Stimulated activated memory B cell treated with anti-CD40 and anti-IgM and Interleukin-4, amounts not matched to agents 10 μg/mL and 1 μg/mL and 100 μg/mL, for 72 hours (primary cell): Measurements from ENCODE around the gene TULP3.

Source experiments
- ATAC-seq: fragments of 150-1000 bp; cut with Tn5 transposase; 2 replicates; pipeline ENCODE4 v1.10.0; 2021
- H3K27ac Mint-ChIP-seq: one replicate; pipeline ENCODE4 v1.8.0; 2022; ENCODE audit warnings: mild to moderate bottlenecking, mixed read lengths
- H3K27me3 Mint-ChIP-seq: one replicate; pipeline ENCODE4 v1.8.0; 2022; ENCODE audit warnings: mixed read lengths
- H3K36me3 Mint-ChIP-seq: one replicate; pipeline ENCODE4 v1.8.0; 2022; ENCODE audit warnings: mixed read lengths
- H3K4me1 Mint-ChIP-seq: one replicate; pipeline ENCODE4 v1.8.0; 2022; ENCODE audit warnings: mixed read lengths
- H3K4me3 Mint-ChIP-seq: one replicate; pipeline ENCODE4 v1.8.0; 2022; ENCODE audit warnings: mild to moderate bottlenecking, moderate library complexity, mixed read lengths
- H3K9me3 Mint-ChIP-seq: one replicate; pipeline ENCODE4 v1.8.0; 2022; ENCODE audit warnings: mixed read lengths

The TULP3 gene

GRCh38 chr12:2937500-2937899, 46.8 kb downstream of the TULP3 start:
- H3K27me3 Mint-ChIP-seq, result no peaks in the 10 kb centered on the region
- H3K4me1 Mint-ChIP-seq, result no peaks in the 10 kb centered on the region
- peaks cover 23% of the 10 kb centered on the region for H3K36me3 Mint-ChIP-seq
- no peaks in the 10 kb centered on the region for H3K9me3 Mint-ChIP-seq
- ATAC-seq, result no peak
- H3K4me3 Mint-ChIP-seq, result no peak overlapping the region
- no peak overlapping the region for H3K27ac Mint-ChIP-seq

GRCh38 chr12:2939191-2939590, 48.5 kb downstream of the TULP3 start:
- ATAC-seq, result no peak
- H3K4me1 Mint-ChIP-seq, result no peaks in the 10 kb centered on the region

GRCh38 chr12:2940564-2940963, 49.9 kb downstream of the TULP3 start:
- H3K27ac Mint-ChIP-seq, result no peak overlapping the region
- H3K4me1 Mint-ChIP-seq, result no peaks in the 10 kb centered on the region
- ATAC-seq, result no peak
- H3K36me3 Mint-ChIP-seq, result peaks cover 7% of the 10 kb centered on the region
- H3K4me3 Mint-ChIP-seq, result no peak overlapping the region
- H3K27me3 Mint-ChIP-seq, result no peaks in the 10 kb centered on the region
- no peaks in the 10 kb centered on the region for H3K9me3 Mint-ChIP-seq

More at GRCh38 chr12:2939191-2939590, 48.5 kb downstream of the TULP3 start:
- H3K27me3 Mint-ChIP-seq, result no peaks in the 10 kb centered on the region
- H3K4me3 Mint-ChIP-seq, result no peak overlapping the region
- H3K9me3 Mint-ChIP-seq, result no peaks in the 10 kb centered on the region
- peaks cover 19% of the 10 kb centered on the region for H3K36me3 Mint-ChIP-seq
- no peak overlapping the region for H3K27ac Mint-ChIP-seq

- no peak overlapping the region for H3K27ac Mint-ChIP-seq
- ATAC-seq, result no peak
- H3K27me3 Mint-ChIP-seq, result no peaks in the 10 kb centered on the region
- H3K4me1 Mint-ChIP-seq, result no peaks in the 10 kb centered on the region
- H3K36me3 Mint-ChIP-seq, result peaks cover 7% of the 10 kb centered on the region
- no peak overlapping the region for H3K4me3 Mint-ChIP-seq
- no peaks in the 10 kb centered on the region for H3K9me3 Mint-ChIP-seq
These were observed 50.8 kb downstream of the TULP3 start for GRCh38 chr12:2941524-2941923.

GRCh38 chr12:2944401-2945047, 53.8 kb downstream of the TULP3 start:
- H3K4me3 Mint-ChIP-seq, result peak overlapping the region; percentile 18
- no peaks in the 10 kb centered on the region for H3K9me3 Mint-ChIP-seq
- no peaks in the 10 kb centered on the region for H3K36me3 Mint-ChIP-seq
- no peak for ATAC-seq
- H3K4me1 Mint-ChIP-seq, result no peaks in the 10 kb centered on the region
- no peaks in the 10 kb centered on the region for H3K27me3 Mint-ChIP-seq
- no peak overlapping the region for H3K27ac Mint-ChIP-seq

GRCh38 chr12:2949411-2949810, 58.7 kb downstream of the TULP3 start:
- no peaks in the 10 kb centered on the region for H3K27me3 Mint-ChIP-seq

GRCh38 chr12:2955888-2956287, 65.2 kb downstream of the TULP3 start:
- no peak for ATAC-seq
- Mint-ChIP-seq H3K4me3 (no peak overlapping the region), H3K27ac (no peak overlapping the region), H3K9me3 (no peaks in the 10 kb centered on the region), H3K36me3 (no peaks in the 10 kb centered on the region), H3K4me1 (peaks cover 16% of the 10 kb centered on the region), H3K27me3 (peaks cover 44% of the 10 kb centered on the region)

More at GRCh38 chr12:2949411-2949810, 58.7 kb downstream of the TULP3 start:
- no peaks in the 10 kb centered on the region for H3K9me3 Mint-ChIP-seq
- no peak overlapping the region for H3K4me3 Mint-ChIP-seq
- no peaks in the 10 kb centered on the region for H3K4me1 Mint-ChIP-seq
- H3K27ac Mint-ChIP-seq, result no peak overlapping the region
- no peak for ATAC-seq
- H3K36me3 Mint-ChIP-seq, result no peaks in the 10 kb centered on the region

GRCh38 chr12:2957816-2958431, 67.2 kb downstream of the TULP3 start:
- no peaks in the 10 kb centered on the region for H3K9me3 Mint-ChIP-seq
- no peak overlapping the region for H3K4me3 Mint-ChIP-seq
- no peak overlapping the region for H3K27ac Mint-ChIP-seq
- peaks cover 18% of the 10 kb centered on the region for H3K4me1 Mint-ChIP-seq
- no peak for ATAC-seq
- H3K36me3 Mint-ChIP-seq, result no peaks in the 10 kb centered on the region
- H3K27me3 Mint-ChIP-seq, result peaks cover 59% of the 10 kb centered on the region

GRCh38 chr12:2958432-2959191, 67.9 kb downstream of the TULP3 start:
- Mint-ChIP-seq H3K27me3 (peaks cover 66% of the 10 kb centered on the region), H3K36me3 (no peaks in the 10 kb centered on the region), H3K27ac (no peak overlapping the region), H3K4me3 (peak overlapping the region; percentile 75), H3K4me1 (peaks cover 18% of the 10 kb centered on the region), H3K9me3 (no peaks in the 10 kb centered on the region)
- peak; percentile 61 for ATAC-seq

GRCh38 chr12:2959192-2959504, 68.5 kb downstream of the TULP3 start, which contains the start of gene TEAD4:
Gene TEAD4, plus strand, starts transcription at chr12:2959397.
- H3K9me3 Mint-ChIP-seq, result no peaks in the 10 kb centered on the region
- H3K36me3 Mint-ChIP-seq, result no peaks in the 10 kb centered on the region
- peaks cover 72% of the 10 kb centered on the region for H3K27me3 Mint-ChIP-seq
- H3K4me3 Mint-ChIP-seq, result peak within 1 kb of the TSS; percentile 75
- no peak within 1 kb of the TSS for H3K27ac Mint-ChIP-seq
- peak; percentile 53 for ATAC-seq
- H3K4me1 Mint-ChIP-seq, result peaks cover 18% of the 10 kb centered on the region

- no peaks in the 10 kb centered on the region for H3K9me3 Mint-ChIP-seq
- H3K27ac Mint-ChIP-seq, result no peak overlapping the region
- peak overlapping the region; percentile 40 for H3K4me3 Mint-ChIP-seq
- peak; percentile 44 for ATAC-seq
- peaks cover 78% of the 10 kb centered on the region for H3K27me3 Mint-ChIP-seq
- no peaks in the 10 kb centered on the region for H3K36me3 Mint-ChIP-seq
- H3K4me1 Mint-ChIP-seq, result peaks cover 18% of the 10 kb centered on the region
These were observed 69.1 kb downstream of the TULP3 start for GRCh38 chr12:2959505-2960389.

- ATAC-seq, result peak; percentile 47
- H3K27me3 Mint-ChIP-seq, result peaks cover 80% of the 10 kb centered on the region
- peaks cover 18% of the 10 kb centered on the region for H3K4me1 Mint-ChIP-seq
- H3K4me3 Mint-ChIP-seq, result peak overlapping the region; percentile 40
- H3K9me3 Mint-ChIP-seq, result no peaks in the 10 kb centered on the region
- H3K27ac Mint-ChIP-seq, result no peak overlapping the region
- no peaks in the 10 kb centered on the region for H3K36me3 Mint-ChIP-seq
These were observed 69.8 kb downstream of the TULP3 start for GRCh38 chr12:2960390-2960956.

GRCh38 chr12:2960996-2961616, 70.4 kb downstream of the TULP3 start:
- Mint-ChIP-seq H3K9me3 (no peaks in the 10 kb centered on the region), H3K4me1 (peaks cover 18% of the 10 kb centered on the region), H3K27me3 (peaks cover 85% of the 10 kb centered on the region), H3K36me3 (no peaks in the 10 kb centered on the region), H3K4me3 (peak overlapping the region; percentile 40), H3K27ac (no peak overlapping the region)
- no peak for ATAC-seq

GRCh38 chr12:2961705-2962104, 71.0 kb downstream of the TULP3 start:
- no peak for ATAC-seq
- H3K4me1 Mint-ChIP-seq, result peaks cover 18% of the 10 kb centered on the region
- peaks cover 85% of the 10 kb centered on the region for H3K27me3 Mint-ChIP-seq
- no peak overlapping the region for H3K4me3 Mint-ChIP-seq
- no peak overlapping the region for H3K27ac Mint-ChIP-seq
- no peaks in the 10 kb centered on the region for H3K36me3 Mint-ChIP-seq
- H3K9me3 Mint-ChIP-seq, result no peaks in the 10 kb centered on the region
